Dedifferentiated amniotic fluid mesenchymal stem cell (primary cell): ENCODE data around the gene VPS29.
"Not testable (repeated sequence)": the region's sequence is repeated elsewhere in the genome, so short reads cannot be mapped to it uniquely, and the experiment has no call there.

Experiments
- DNase-seq: peaks from one replicate; pipeline ENCODE4 v3.0.0-alpha.2; 2016; ENCODE audit errors: extremely low spot score

VPS29 gene

GRCh38 chr12:110520876-110521712 lies 19.2 kb upstream of the VPS29 start:
- peak; percentile 30 for DNase-seq

DNA sequence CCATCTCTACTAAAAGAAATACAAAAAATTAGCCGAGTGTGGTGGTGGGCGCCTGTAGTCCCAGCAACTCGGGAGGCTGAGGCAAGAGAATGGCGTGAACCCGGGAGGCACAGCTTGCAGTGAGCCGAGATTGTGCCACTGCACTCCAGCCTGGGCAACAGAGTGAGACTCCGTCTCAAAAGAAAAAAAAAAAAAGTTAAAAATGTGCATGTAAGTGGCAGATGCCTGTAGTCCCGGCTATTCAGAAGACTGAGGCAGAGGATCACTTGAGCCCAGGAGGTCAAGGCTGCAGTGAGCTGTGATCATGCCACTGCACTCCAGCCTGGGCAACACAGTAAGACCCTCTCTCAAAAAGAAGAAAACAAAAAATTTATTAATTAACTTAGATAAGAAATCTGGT lies 16.1 kb upstream of the VPS29 start:
- DNase-seq, result not testable (repeated sequence)

GRCh38 chr12:110516995-110517394 lies 15.1 kb upstream of the VPS29 start:
- DNase-seq, result no peak

DNA sequence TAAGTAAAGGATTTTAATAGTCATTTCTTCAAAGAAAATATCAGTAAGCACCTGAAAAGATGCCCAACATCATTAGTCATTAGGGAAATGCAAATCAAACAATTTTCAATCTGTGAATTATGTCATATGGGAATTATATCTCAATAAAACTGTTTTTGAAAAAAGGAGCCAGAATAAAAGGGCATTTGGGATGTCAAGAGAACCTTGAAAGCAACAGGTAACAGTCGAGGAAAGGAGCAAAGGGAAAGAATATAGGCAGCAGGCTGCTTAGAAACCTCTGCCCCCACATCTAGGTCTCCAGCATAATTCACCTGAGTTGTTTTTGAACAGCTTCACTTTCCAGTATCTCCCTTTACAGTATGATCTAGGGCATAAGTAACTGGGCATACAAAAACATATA lies 12.5 kb upstream of the VPS29 start:
- DNase-seq, result no peak

- DNase-seq, result no peak
These were observed 11.9 kb upstream of the VPS29 start for GRCh38 chr12:110513842-110514241.

DNA sequence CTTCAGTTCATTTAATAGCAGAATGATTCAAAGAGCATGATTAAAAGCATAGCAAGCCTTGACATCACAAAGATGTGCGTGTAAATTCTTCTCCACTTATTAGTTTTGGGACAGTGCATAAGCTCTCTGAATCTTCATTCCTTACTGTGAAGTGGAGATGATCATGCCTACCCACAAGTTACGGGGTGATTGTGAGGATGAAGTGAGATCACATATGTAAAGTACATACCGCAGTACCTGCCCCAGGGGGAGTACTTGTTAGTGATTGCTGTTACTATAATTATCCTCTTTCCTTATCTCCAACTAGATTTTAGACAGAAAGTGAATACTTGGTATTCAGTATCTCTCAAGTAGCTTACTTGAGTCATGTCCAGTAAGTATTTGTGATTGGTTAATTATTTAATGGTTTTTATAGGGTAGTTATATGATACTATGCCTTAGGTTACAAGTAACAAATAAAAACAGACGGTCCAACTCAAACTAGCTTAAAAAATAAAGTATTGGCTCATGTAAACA lies 6.2 kb upstream of the VPS29 start:
- no peak for DNase-seq

- no peak for DNase-seq
These were observed 3.4 kb upstream of the VPS29 start for GRCh38 chr12:110505332-110505731.

DNA sequence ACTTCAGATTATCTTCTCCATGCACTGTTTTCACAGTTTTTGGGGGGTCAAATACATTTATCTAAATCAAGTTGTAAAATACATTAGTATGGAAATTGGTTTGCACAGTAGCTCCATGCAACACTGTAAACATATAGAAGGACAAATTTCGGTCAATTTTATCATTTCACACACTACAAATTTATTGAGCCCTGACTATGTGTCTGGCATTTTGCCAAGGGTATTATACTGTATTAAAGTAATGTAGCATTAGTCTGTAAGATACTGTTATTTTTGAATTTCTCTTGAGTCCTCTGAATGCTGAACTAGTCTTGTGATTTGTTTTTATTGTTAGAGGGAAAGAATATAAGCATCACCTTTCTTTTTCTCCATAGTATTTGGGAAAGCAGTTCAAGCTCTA lies 1.5 kb upstream of the VPS29 start:
- no peak for DNase-seq

DNA sequence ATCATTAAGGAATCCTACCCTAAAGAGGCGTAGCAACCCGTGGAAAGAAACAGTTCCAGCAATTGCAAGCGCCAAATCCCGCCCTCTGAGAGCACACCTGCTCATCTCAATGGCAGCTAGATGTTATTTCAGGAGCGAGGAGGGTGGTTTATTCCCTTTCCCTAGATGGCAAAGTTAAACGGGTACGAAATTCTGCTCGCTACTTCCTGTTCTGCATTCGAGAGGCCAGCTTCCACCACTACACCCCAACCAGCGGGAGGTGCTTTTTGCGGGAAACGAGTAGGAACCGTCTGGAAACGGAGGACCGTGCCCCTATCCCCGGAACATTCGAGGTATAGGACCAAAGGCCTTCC lies 536 bp downstream of the VPS29 start:
- peak; percentile 41 for DNase-seq

- no peak for DNase-seq
These were observed 2.8 kb downstream of the VPS29 start for GRCh38 chr12:110498984-110499706.

DNA sequence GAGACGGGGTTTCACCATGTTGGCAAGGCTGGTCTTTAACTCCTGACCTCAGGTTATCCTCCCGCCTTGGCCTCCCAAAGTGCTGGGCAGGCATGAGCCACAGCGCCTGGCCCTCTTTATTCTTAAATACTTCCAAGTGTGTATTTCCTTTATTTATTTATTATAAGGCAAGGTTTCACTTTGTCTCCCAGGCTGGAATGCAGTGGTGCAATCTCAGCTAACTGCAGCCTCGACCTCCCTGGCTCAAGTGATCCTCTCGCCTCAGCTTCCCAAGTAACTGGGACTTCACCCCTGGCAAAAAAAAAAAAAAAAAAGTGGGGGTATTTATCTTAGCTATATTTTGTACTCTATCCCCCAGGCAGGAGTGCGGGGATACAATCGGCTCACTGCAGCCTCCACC lies 26.5 kb downstream of the VPS29 start:
- DNase-seq, result no peak

GRCh38 chr12:110468214-110469048 lies 33.5 kb downstream of the VPS29 start, which contains the start of the genes FAM216A and GPN3:
Gene FAM216A, plus strand, starts transcription at chr12:110468845. Its CDS starts 31 bp downstream, at chr12:110468876.
Gene GPN3, minus strand, starts transcription at chr12:110468257. Its CDS starts 54 bp downstream, at chr12:110468203.
- DNase-seq, result peak; percentile 99

DNA sequence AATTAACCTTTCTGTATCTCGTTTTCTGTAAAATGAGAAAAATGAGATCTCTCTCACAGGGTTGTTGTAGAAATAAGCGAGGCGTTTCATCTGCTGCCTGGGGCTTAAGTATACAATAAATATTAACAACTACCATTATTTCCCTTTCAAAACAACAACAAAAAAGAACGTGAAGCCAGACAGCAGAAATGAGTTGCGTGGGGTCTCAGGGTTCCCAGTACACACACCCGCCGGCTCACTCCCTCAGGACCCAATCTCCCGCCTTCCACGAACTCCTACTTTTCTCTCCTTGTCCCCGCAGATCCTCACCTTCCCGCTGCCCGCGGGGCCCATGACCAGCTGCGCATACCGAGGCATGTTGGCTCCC lies 34.1 kb downstream of the VPS29 start:
- no peak for DNase-seq

DNA sequence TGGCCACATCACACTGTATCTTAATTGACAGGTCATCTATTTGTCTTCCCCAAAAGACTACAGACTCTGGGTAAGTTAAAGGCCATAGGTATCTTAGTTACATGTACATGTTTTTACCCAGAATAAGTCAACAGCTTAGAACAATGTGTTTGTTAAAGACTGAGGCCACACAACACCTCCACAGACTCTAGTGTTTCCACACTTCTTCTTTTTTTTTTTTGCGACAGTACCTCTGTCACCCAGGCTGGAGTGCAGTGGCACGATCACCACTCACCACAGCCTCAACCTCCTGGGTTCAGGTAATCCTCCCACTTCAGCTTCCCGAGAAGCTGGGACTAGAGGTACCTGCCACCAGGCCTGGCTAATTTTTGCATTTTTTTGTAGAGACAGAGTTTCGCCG lies 35.1 kb downstream of the VPS29 start:
- no peak for DNase-seq

DNA sequence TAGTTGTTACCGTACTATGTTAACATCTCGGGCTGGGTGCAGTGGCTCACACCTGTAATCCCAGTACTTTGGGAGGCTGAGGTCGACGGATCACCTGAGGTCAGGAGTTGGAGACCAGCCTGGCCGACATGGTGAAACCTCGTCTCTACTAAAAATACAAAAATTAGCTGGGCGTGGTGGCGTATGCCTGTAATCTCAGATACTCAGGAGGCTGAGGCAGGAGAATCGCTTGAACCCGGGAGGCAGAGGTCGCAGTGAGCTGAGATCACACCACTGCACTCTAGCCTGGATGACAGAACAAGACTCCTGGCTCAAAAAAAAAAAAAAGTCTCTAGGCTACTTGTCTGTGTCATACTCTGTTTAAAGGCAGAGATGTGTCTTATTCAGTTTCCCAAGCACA lies 36.1 kb downstream of the VPS29 start:
- not testable (repeated sequence) for DNase-seq

DNA sequence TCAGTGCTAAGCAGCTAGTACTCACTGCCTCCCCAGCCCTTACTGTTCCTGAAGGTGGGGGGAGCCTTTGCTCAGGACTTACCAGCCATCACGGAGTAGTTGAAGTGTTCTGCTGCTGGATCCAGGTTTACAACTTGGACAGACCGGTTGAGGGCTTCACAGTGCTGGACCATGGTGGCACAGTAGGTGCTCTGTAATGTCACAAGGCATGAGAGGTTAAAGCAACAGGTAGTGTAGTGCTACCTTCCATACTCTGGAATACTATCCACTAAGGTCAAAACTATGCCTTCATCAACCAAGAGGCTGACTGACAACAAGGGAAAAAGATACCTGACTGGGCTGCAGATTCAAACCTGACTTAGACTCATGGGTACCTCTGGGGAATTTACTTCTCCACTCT lies 36.9 kb downstream of the VPS29 start:
- DNase-seq, result no peak

GRCh38 chr12:110461189-110461588 lies 40.7 kb downstream of the VPS29 start:
- DNase-seq, result not testable (repeated sequence)

- DNase-seq, result no peak
These were observed 43.2 kb downstream of the VPS29 start for GRCh38 chr12:110458756-110459155.

DNA sequence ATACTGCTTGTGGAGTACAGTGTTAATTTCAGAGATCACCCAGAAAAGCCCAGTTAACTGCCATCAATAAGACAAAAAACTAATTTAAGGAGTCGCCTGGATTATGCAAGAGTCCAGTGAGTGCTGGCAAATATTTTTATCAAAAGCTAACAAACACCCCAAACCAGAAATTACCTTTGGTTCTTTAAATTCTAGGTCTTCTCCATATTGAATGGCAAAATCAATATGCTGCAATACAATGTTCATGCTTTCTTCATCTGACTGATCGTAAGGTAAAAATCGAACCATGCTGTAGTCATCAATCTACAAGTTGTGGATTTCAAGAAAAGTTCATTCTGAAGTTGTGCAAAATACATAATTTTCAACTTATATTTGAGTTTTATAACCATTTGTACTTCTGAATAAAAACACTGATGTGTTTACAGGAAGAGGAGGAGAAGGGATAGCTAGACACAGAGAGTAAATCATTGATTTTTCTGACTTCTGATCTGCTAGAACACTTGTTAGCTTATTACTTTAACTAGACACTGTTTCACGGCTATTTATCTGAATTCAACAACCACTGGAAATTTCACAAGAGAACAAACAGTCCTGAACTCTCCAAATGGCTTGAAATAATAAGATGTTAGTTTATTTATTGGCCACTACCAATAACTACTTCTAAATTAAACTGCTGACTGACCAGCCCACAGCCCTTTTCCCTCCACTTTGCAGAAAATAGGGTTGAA lies 48.2 kb downstream of the VPS29 start:
- DNase-seq, result no peak

- DNase-seq, result no peak
These were observed 50.6 kb downstream of the VPS29 start for GRCh38 chr12:110451263-110451662.

GRCh38 chr12:110449799-110450497 lies 52.0 kb downstream of the VPS29 start, which contains the start of gene ARPC3:
Gene ARPC3, minus strand, starts transcription at chr12:110450337. Its CDS starts 77 bp downstream, at chr12:110450260.
- DNase-seq, result peak; percentile 96
